Measurements from ENCODE around the gene ABHD14A. TPM values are rescaled to one million over a fixed set of nuclear protein-coding genes. Genes with fewer than 3 reads are reported as not detected.

Gene ABHD14A
- polyA plus RNA-seq, 1 donor (not counting 4 experiments of a cell fraction or from before 2014, with no cell fraction given), result 6.9 TPM

DNA sequence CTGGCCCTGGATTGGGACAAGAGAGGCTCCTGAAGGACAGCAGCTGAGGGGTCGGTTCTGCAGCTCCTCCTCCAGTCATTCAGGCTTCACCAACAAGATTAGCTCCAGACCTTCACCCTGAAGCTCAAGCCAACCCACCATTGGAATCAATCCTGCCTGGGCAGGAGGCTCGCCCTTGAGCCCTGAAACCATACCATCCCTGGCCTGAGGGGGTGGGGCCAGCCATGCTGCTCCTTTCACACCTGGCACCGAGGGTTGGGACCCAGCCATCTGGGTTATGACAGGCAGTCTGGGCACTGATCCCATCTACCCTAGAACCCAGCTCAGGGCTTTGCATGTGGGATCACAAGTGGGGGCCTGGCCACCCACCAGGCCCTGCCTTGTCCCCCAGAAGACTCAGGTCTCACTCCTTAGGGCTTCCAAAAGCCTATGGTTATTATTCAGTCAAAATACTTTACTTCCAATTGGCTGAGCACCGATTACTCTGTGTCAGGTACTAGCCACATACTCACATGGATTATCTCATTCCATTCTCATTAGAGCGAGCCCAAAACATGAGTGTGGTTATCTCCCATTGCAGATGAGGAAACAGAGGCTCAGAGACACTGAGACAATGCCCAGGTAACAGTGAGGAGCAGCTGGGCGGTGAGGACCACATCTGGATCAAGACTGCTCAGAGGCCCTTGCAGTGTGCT is 4.1 kb upstream of the ABHD14A start:
- no peak overlapping the region for H2AFZ ChIP-seq (ENCODE audit: control insufficient read depth, low read length)
- TF ChIP-seq EZH2 (IDR thresholded peaks at IDR 0.05; ENCODE audit: low read length), result no peak
- TF ChIP-seq, protein P1, sequence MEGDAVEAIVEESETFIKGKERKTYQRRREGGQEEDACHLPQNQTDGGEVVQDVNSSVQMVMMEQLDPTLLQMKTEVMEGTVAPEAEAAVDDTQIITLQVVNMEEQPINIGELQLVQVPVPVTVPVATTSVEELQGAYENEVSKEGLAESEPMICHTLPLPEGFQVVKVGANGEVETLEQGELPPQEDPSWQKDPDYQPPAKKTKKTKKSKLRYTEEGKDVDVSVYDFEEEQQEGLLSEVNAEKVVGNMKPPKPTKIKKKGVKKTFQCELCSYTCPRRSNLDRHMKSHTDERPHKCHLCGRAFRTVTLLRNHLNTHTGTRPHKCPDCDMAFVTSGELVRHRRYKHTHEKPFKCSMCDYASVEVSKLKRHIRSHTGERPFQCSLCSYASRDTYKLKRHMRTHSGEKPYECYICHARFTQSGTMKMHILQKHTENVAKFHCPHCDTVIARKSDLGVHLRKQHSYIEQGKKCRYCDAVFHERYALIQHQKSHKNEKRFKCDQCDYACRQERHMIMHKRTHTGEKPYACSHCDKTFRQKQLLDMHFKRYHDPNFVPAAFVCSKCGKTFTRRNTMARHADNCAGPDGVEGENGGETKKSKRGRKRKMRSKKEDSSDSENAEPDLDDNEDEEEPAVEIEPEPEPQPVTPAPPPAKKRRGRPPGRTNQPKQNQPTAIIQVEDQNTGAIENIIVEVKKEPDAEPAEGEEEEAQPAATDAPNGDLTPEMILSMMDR (optimal IDR thresholded peaks at IDR 0.05 in 1 of 3, IDR thresholded peaks at IDR 0.05 in 1 of 3, conservative IDR thresholded peaks at IDR 0.05 in 1 of 3; ENCODE audit: extremely low read depth in 1 of 3, insufficient read depth in 2 of 3, low read length in 3 of 3), result no peak
- no peaks in the 10 kb centered on the region for H3K27me3 ChIP-seq (ENCODE audit: control insufficient read depth, extremely low read depth, insufficient read depth, low read length)
- no peak overlapping the region for H3K9ac ChIP-seq (ENCODE audit: control insufficient read depth, extremely low read depth, insufficient read depth, low read length)
- no peak overlapping the region for H3K4me2 ChIP-seq (ENCODE audit: control insufficient read depth, extremely low read depth, insufficient read depth, low read depth, low read length)
- no peaks in the 10 kb centered on the region for H3K36me3 ChIP-seq (ENCODE audit: control insufficient read depth in 2 of 2, extremely low read depth in 1 of 2, insufficient read depth in 2 of 2, low read length in 2 of 2)
- no peaks in the 10 kb centered on the region for H3K9me1 ChIP-seq (ENCODE audit: control insufficient read depth, extremely low read depth, insufficient read depth, low read length)
- peaks cover 34% of the 10 kb centered on the region for H3K4me1 ChIP-seq (ENCODE audit: control insufficient read depth, extremely low read depth, insufficient read depth, low read length)
- H3K9me3 ChIP-seq (ENCODE audit: control insufficient read depth, low read depth, low read length), result no peaks in the 10 kb centered on the region
- H3K27ac ChIP-seq (ENCODE audit: control insufficient read depth, insufficient read depth, low read length), result no peak overlapping the region
- FAIRE-seq, result no peak
- dilution Hi-C loops (cut with MboI; ENCODE audit: extremely low pct_ligation_motif_present, low sequenced_read_pairs), result no loop called here
- DNase-seq (ENCODE audit: low read depth, low spot score), result no peak
- no peak overlapping the region for H3K4me3 ChIP-seq (ENCODE audit: control insufficient read depth in 2 of 3, extremely low read depth in 1 of 3, insufficient read depth in 2 of 3, low read depth in 1 of 3, low read length in 3 of 3)
- H3K79me2 ChIP-seq (ENCODE audit: control insufficient read depth, insufficient read depth, low read length), result peaks cover 4% of the 10 kb centered on the region
- no peaks in the 10 kb centered on the region for H4K20me1 ChIP-seq (ENCODE audit: control insufficient read depth, extremely low read depth, insufficient read depth, low read length)

DNA sequence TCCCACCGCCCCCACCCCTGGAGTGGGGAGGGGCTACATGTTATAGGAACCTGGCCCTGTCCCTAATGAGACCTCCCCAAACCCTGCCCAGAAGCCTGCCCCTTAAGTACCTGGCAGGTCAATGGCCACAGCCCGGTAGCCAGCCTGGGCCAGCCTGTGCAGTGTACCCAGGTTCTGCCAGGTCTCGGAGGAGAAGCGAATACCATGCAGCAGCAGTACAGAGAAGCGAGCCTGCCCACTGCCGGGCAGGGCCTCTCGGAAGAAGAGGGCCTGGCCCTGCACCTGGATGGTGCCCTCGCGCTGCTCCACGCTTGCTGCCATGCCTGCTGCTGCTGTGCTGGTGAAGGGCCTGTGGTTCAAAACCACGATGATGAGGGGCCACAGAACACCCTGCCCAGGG is 3.5 kb upstream of the ABHD14A start:
- Histone ChIP-seq H3K36me3 (ENCODE audit: control insufficient read depth in 2 of 2, extremely low read depth in 1 of 2, insufficient read depth in 2 of 2, low read length in 2 of 2) (no peaks in the 10 kb centered on the region), H3K27me3 (ENCODE audit: control insufficient read depth, extremely low read depth, insufficient read depth, low read length) (no peaks in the 10 kb centered on the region), H4K20me1 (ENCODE audit: control insufficient read depth, extremely low read depth, insufficient read depth, low read length) (no peaks in the 10 kb centered on the region), H3K9ac (ENCODE audit: control insufficient read depth, extremely low read depth, insufficient read depth, low read length) (no peak overlapping the region), H2AFZ (ENCODE audit: control insufficient read depth, low read length) (no peak overlapping the region), H3K9me3 (ENCODE audit: control insufficient read depth, low read depth, low read length) (no peaks in the 10 kb centered on the region), H3K79me2 (ENCODE audit: control insufficient read depth, insufficient read depth, low read length) (peaks cover 4% of the 10 kb centered on the region), H3K4me2 (ENCODE audit: control insufficient read depth, extremely low read depth, insufficient read depth, low read depth, low read length) (no peak overlapping the region), H3K4me1 (ENCODE audit: control insufficient read depth, extremely low read depth, insufficient read depth, low read length) (peaks cover 34% of the 10 kb centered on the region), H3K9me1 (ENCODE audit: control insufficient read depth, extremely low read depth, insufficient read depth, low read length) (no peaks in the 10 kb centered on the region), H3K27ac (ENCODE audit: control insufficient read depth, insufficient read depth, low read length) (no peak overlapping the region), H3K4me3 (ENCODE audit: control insufficient read depth in 2 of 3, extremely low read depth in 1 of 3, insufficient read depth in 2 of 3, low read depth in 1 of 3, low read length in 3 of 3) (no peak overlapping the region)
- no peak for FAIRE-seq
- dilution Hi-C loops (cut with MboI; ENCODE audit: extremely low pct_ligation_motif_present, low sequenced_read_pairs), result no loop called here
- TF ChIP-seq, protein P1 (optimal IDR thresholded peaks at IDR 0.05 in 1 of 3, IDR thresholded peaks at IDR 0.05 in 1 of 3, conservative IDR thresholded peaks at IDR 0.05 in 1 of 3; ENCODE audit: extremely low read depth in 1 of 3, insufficient read depth in 2 of 3, low read length in 3 of 3), result no peak
- TF ChIP-seq EZH2 (IDR thresholded peaks at IDR 0.05; ENCODE audit: low read length), result no peak
- no peak for DNase-seq (ENCODE audit: low read depth, low spot score)

All from keratinocyte (primary cell).